ENCODE results near the gene CDH10.

DNA sequence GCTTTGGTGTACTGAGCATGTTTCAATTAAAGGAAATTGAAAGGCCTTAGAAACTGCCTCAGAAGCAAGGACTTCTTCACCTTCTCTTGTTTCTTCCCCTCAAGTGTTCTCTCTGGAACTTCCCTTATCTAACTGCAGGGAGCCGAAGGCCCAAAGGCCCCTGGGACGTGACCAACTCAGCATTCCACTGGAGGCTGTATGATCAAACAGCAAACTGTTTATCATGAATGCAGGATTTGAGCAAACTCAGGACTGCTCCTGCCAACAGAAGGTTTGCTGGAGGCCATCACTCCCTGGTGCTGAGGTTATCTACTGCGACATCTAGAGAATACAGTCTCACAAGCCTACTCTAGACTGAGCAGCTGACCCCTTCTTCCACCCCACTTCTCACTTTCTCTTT is 4.8 kb upstream of the CDH10 start:
- TF ChIP-seq CTCF (conservative IDR thresholded peaks at IDR 0.05) (no peak), ZFX (IDR thresholded peaks at IDR 0.05) (no peak)

Measured in C4-2B (cell line).